Stimulated activated CD4-positive, alpha-beta T cell treated with anti-CD3 and anti-CD28 coated beads, Interleukin-1b, Interleukin-23, amount 100 ng/mL, for 4 hours (primary cell): ENCODE measurements around the gene CLSTN2.

Experiments
- DNase-seq, 2 donors: peaks; one replicate each; pipeline ENCODE4 v3.0.0-alpha.2; 2020; ENCODE audit warnings: low read depth in 2 of 2

The CLSTN2 gene

GRCh38 chr3:140449413-140450256 lies 514.6 kb downstream of the CLSTN2 start:
- no peak for DNase-seq

- DNase-seq: no peak
These were observed 518.8 kb downstream of the CLSTN2 start for GRCh38 chr3:140453750-140454149.

GRCh38 chr3:140455521-140456214 lies 520.7 kb downstream of the CLSTN2 start:
- DNase-seq: no peak

- no peak for DNase-seq
These were observed 522.0 kb downstream of the CLSTN2 start for GRCh38 chr3:140456974-140457373.

- DNase-seq: no peak
These were observed 524.5 kb downstream of the CLSTN2 start for GRCh38 chr3:140459462-140459861.

- no peak for DNase-seq
These were observed 526.3 kb downstream of the CLSTN2 start for GRCh38 chr3:140461250-140461649.

- DNase-seq: no peak
These were observed 528.4 kb downstream of the CLSTN2 start for GRCh38 chr3:140463355-140463754.

- no peak for DNase-seq
These were observed 531.0 kb downstream of the CLSTN2 start for GRCh38 chr3:140465988-140466387.

GRCh38 chr3:140466535-140466934 lies 531.5 kb downstream of the CLSTN2 start:
- no peak for DNase-seq

GRCh38 chr3:140467104-140467577 lies 532.2 kb downstream of the CLSTN2 start:
- no peak for DNase-seq

- no peak for DNase-seq
These were observed 532.9 kb downstream of the CLSTN2 start for GRCh38 chr3:140467796-140468315.

GRCh38 chr3:140468407-140468806 lies 533.4 kb downstream of the CLSTN2 start:
- DNase-seq: no peak

GRCh38 chr3:140469491-140469890 lies 534.5 kb downstream of the CLSTN2 start:
- DNase-seq: no peak

- DNase-seq: no peak
These were observed 535.2 kb downstream of the CLSTN2 start for GRCh38 chr3:140470211-140470610.

- no peak for DNase-seq
These were observed 536.0 kb downstream of the CLSTN2 start for GRCh38 chr3:140470962-140471361.

GRCh38 chr3:140472306-140473020 lies 537.5 kb downstream of the CLSTN2 start:
- DNase-seq: no peak

GRCh38 chr3:140487566-140487965 lies 552.6 kb downstream of the CLSTN2 start:
- no peak for DNase-seq

- no peak for DNase-seq
These were observed 558.3 kb downstream of the CLSTN2 start for GRCh38 chr3:140493271-140493670.

- no peak for DNase-seq
These were observed 560.0 kb downstream of the CLSTN2 start for GRCh38 chr3:140494970-140495369.

- no peak for DNase-seq
These were observed 562.3 kb downstream of the CLSTN2 start for GRCh38 chr3:140497331-140497730.

GRCh38 chr3:140499114-140499757 lies 564.3 kb downstream of the CLSTN2 start:
- DNase-seq: no peak

GRCh38 chr3:140500473-140500872 lies 565.5 kb downstream of the CLSTN2 start:
- DNase-seq: no peak
